Measurements from ENCODE around the gene CAMP.

The CAMP gene

GRCh38 chr3:48226939-48227338, 3.6 kb downstream of the CAMP start:
- DNase-seq (ENCODE audit: extremely low read depth, insufficient read length) = no peak
- no peak for TF ChIP-seq CTCF (IDR thresholded peaks at IDR 0.05; ENCODE audit: insufficient read depth, low read length, poor library complexity, severe bottlenecking)

GRCh38 chr3:48232232-48232631, 8.9 kb downstream of the CAMP start:
- Histone ChIP-seq H3K4me3 (replicated peaks; ENCODE audit: low read depth, low read length) (no peak overlapping the region), H3K27me3 (replicated peaks; ENCODE audit: control insufficient read depth, insufficient read depth, low read length) (no peaks in the 10 kb centered on the region), H3K36me3 (ENCODE audit: control insufficient read depth, insufficient read depth, low read length) (no peaks in the 10 kb centered on the region)
- no peak for TF ChIP-seq CTCF (IDR thresholded peaks at IDR 0.05; ENCODE audit: insufficient read depth, low read length, poor library complexity, severe bottlenecking)
- DNase-seq (ENCODE audit: extremely low read depth, insufficient read length) = no peak

More at GRCh38 chr3:48226939-48227338, 3.6 kb downstream of the CAMP start:
- Histone ChIP-seq H3K27me3 (replicated peaks; ENCODE audit: control insufficient read depth, insufficient read depth, low read length) (no peaks in the 10 kb centered on the region), H3K4me3 (replicated peaks; ENCODE audit: low read depth, low read length) (no peak overlapping the region), H3K36me3 (ENCODE audit: control insufficient read depth, insufficient read depth, low read length) (no peaks in the 10 kb centered on the region)

GRCh38 chr3:48232734-48233133, 9.4 kb downstream of the CAMP start:
- Histone ChIP-seq H3K4me3 (replicated peaks; ENCODE audit: low read depth, low read length) (no peak overlapping the region), H3K36me3 (ENCODE audit: control insufficient read depth, insufficient read depth, low read length) (no peaks in the 10 kb centered on the region), H3K27me3 (replicated peaks; ENCODE audit: control insufficient read depth, insufficient read depth, low read length) (no peaks in the 10 kb centered on the region)
- peak; percentile 73 for TF ChIP-seq CTCF (IDR thresholded peaks at IDR 0.05; ENCODE audit: insufficient read depth, low read length, poor library complexity, severe bottlenecking)
- DNase-seq (ENCODE audit: extremely low read depth, insufficient read length) = peak; percentile 48

GRCh38 chr3:48233542-48233941, 10.2 kb downstream of the CAMP start:
- DNase-seq (ENCODE audit: extremely low read depth, insufficient read length) = no peak
- Histone ChIP-seq H3K4me3 (replicated peaks; ENCODE audit: low read depth, low read length) (no peak overlapping the region), H3K36me3 (ENCODE audit: control insufficient read depth, insufficient read depth, low read length) (no peaks in the 10 kb centered on the region), H3K27me3 (replicated peaks; ENCODE audit: control insufficient read depth, insufficient read depth, low read length) (no peaks in the 10 kb centered on the region)
- no peak for TF ChIP-seq CTCF (IDR thresholded peaks at IDR 0.05; ENCODE audit: insufficient read depth, low read length, poor library complexity, severe bottlenecking)

- no peak for DNase-seq (ENCODE audit: extremely low read depth, insufficient read length)
- H3K27me3 ChIP-seq (replicated peaks; ENCODE audit: control insufficient read depth, insufficient read depth, low read length) = no peaks in the 10 kb centered on the region
- no peak for TF ChIP-seq CTCF (IDR thresholded peaks at IDR 0.05; ENCODE audit: insufficient read depth, low read length, poor library complexity, severe bottlenecking)
These were observed 13.2 kb downstream of the CAMP start for GRCh38 chr3:48236531-48236930.

GRCh38 chr3:48238531-48239085, 15.3 kb downstream of the CAMP start:
- no peak for DNase-seq (ENCODE audit: extremely low read depth, insufficient read length)
- no peak for TF ChIP-seq CTCF (IDR thresholded peaks at IDR 0.05; ENCODE audit: insufficient read depth, low read length, poor library complexity, severe bottlenecking)
- no peaks in the 10 kb centered on the region; the same call in 1 of the 2 replicates for H3K36me3 ChIP-seq (ENCODE audit: control insufficient read depth, insufficient read depth, low read length)
- H3K27me3 ChIP-seq (replicated peaks; ENCODE audit: control insufficient read depth, insufficient read depth, low read length) = no peaks in the 10 kb centered on the region
- no peak overlapping the region for H3K4me3 ChIP-seq (replicated peaks; ENCODE audit: low read depth, low read length)

More at GRCh38 chr3:48236531-48236930, 13.2 kb downstream of the CAMP start:
- Histone ChIP-seq H3K36me3 (ENCODE audit: control insufficient read depth, insufficient read depth, low read length) (no peaks in the 10 kb centered on the region), H3K4me3 (replicated peaks; ENCODE audit: low read depth, low read length) (no peak overlapping the region)

All from GM06990 (cell line).